MM.1S (cell line): ENCODE measurements around the gene HSPA1A.

ENCODE experiments used
- DNase-seq: peaks from one replicate; pipeline ENCODE4 v3.0.0-alpha.2; 2015
- H2AFZ ChIP-seq: fragments of 300-600 bp; sonication (generic); 2 replicates; pipeline ENCODE4 v1.6.0; 2016; ENCODE audit warnings: antibody characterized with exemption, low read length
- H3F3A ChIP-seq: fragments of 300-600 bp; sonication (generic); 2 replicates; pipeline ENCODE4 v1.6.1; 2016; ENCODE audit warnings: mild to moderate bottlenecking, antibody characterized with exemption, low read length, moderate library complexity, mixed read lengths; ENCODE audit not compliant: insufficient read depth
- H3K27ac ChIP-seq: fragments of 300-600 bp; sonication (generic); 2 replicates; pipeline ENCODE4 v1.5.1; 2016; ENCODE audit warnings: mild to moderate bottlenecking, low read length
- H3K27me3 ChIP-seq: fragments of 300-600 bp; sonication (generic); replicated peaks from 2 replicates; pipeline ENCODE4 v1.6.0; 2016; ENCODE audit warnings: low read length; ENCODE audit not compliant: insufficient read depth
- H3K36me3 ChIP-seq: fragments of 300-600 bp; sonication (generic); replicated peaks from 2 replicates; pipeline ENCODE4 v1.6.1; 2016; ENCODE audit warnings: mild to moderate bottlenecking, low read length, mixed read lengths; ENCODE audit not compliant: insufficient read depth
- H3K4me1 ChIP-seq: fragments of 300-600 bp; sonication (generic); 2 replicates; pipeline ENCODE4 v1.6.1; 2016; ENCODE audit warnings: low read length, mixed read lengths
- H3K4me2 ChIP-seq: fragments of 300-600 bp; sonication (generic); 2 replicates; pipeline ENCODE4 v1.6.0; 2016; ENCODE audit warnings: low read depth, low read length
- H3K4me3 ChIP-seq: fragments of 300-600 bp; sonication (generic); 2 replicates; pipeline ENCODE4 v1.5.1; 2016; ENCODE audit warnings: low read length, mixed read lengths
- H3K79me2 ChIP-seq: fragments of 300-600 bp; sonication (generic); 2 replicates; pipeline ENCODE4 v1.6.1; 2016; ENCODE audit warnings: mixed run types, low read length, mixed read lengths
- H3K9ac ChIP-seq: fragments of 300-600 bp; sonication (generic); 2 replicates; pipeline ENCODE4 v1.6.1; 2016; ENCODE audit warnings: low read length, mixed read lengths
- H3K9me2 ChIP-seq: fragments of 300-600 bp; sonication (generic); replicated peaks from 2 replicates; pipeline ENCODE4 v1.6.1; 2016; ENCODE audit warnings: mild to moderate bottlenecking, low read length, mixed read lengths; ENCODE audit not compliant: insufficient read depth
- H3K9me3 ChIP-seq: fragments of 300-600 bp; sonication (generic); replicated peaks from 2 replicates; pipeline ENCODE4 v1.6.1; 2016; ENCODE audit warnings: mild to moderate bottlenecking, low read length, mixed read lengths; ENCODE audit not compliant: insufficient read depth
- H4K20me1 ChIP-seq: fragments of 300-600 bp; sonication (generic); 2 replicates; pipeline ENCODE4 v1.6.1; 2016; ENCODE audit warnings: mild to moderate bottlenecking, low read length, moderate library complexity, mixed read lengths; ENCODE audit not compliant: insufficient read depth
- EZH2 ChIP-seq: fragments of 300-600 bp; sonication (generic); optimal IDR thresholded peaks from 2 replicates; pipeline ENCODE3; 2017; ENCODE audit warnings: low read depth, mild to moderate bottlenecking, antibody characterized with exemption, low read length, mixed read lengths
- EZH2phosphoT487 ChIP-seq: fragments of 300-600 bp; sonication (generic); IDR thresholded peaks from 2 replicates; pipeline ENCODE4 v1.6.1; 2018; ENCODE audit warnings: antibody characterized with exemption, low read length
- TF ChIP-seq, protein P1 (sequence below): fragments of 300-600 bp; sonication (generic); IDR thresholded peaks from 2 replicates; pipeline ENCODE4 v1.5.1; 2016; ENCODE audit warnings: antibody characterized with exemption, low read length, mixed read lengths

The HSPA1A gene

GRCh38 chr6:31777667-31778050, 37.7 kb upstream of the HSPA1A start:
- TF ChIP-seq EZH2phosphoT487 (no peak), EZH2 (no peak)
- TF ChIP-seq, protein P1, sequence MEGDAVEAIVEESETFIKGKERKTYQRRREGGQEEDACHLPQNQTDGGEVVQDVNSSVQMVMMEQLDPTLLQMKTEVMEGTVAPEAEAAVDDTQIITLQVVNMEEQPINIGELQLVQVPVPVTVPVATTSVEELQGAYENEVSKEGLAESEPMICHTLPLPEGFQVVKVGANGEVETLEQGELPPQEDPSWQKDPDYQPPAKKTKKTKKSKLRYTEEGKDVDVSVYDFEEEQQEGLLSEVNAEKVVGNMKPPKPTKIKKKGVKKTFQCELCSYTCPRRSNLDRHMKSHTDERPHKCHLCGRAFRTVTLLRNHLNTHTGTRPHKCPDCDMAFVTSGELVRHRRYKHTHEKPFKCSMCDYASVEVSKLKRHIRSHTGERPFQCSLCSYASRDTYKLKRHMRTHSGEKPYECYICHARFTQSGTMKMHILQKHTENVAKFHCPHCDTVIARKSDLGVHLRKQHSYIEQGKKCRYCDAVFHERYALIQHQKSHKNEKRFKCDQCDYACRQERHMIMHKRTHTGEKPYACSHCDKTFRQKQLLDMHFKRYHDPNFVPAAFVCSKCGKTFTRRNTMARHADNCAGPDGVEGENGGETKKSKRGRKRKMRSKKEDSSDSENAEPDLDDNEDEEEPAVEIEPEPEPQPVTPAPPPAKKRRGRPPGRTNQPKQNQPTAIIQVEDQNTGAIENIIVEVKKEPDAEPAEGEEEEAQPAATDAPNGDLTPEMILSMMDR, result no peak
- H3K4me3 ChIP-seq, result peak overlapping the region; percentile 39; the same call in 1 of the 2 replicates
- no peaks in the 10 kb centered on the region for H3K9me3 ChIP-seq
- no peak for DNase-seq
- H4K20me1 ChIP-seq, result no peaks in the 10 kb centered on the region
- H3K27ac ChIP-seq, result peak overlapping the region; percentile 96
- H3K4me2 ChIP-seq, result peak overlapping the region; percentile 99
- H3F3A ChIP-seq, result peaks cover 33% of the 10 kb centered on the region
- H2AFZ ChIP-seq, result no peak overlapping the region
- peaks cover 30% of the 10 kb centered on the region for H3K4me1 ChIP-seq
- H3K9ac ChIP-seq, result peak overlapping the region; percentile 93
- no peaks in the 10 kb centered on the region for H3K27me3 ChIP-seq
- H3K36me3 ChIP-seq, result peaks cover 8% of the 10 kb centered on the region; the same call in 1 of the 2 replicates
- no peaks in the 10 kb centered on the region for H3K9me2 ChIP-seq
- peaks cover 37% of the 10 kb centered on the region for H3K79me2 ChIP-seq

- H3K36me3 ChIP-seq, result peaks cover 11% of the 10 kb centered on the region; the same call in 1 of the 2 replicates
- peaks cover 40% of the 10 kb centered on the region for H3K79me2 ChIP-seq
- peaks cover 30% of the 10 kb centered on the region for H3K4me1 ChIP-seq
- peak overlapping the region; percentile 99; the same call in 1 of the 2 replicates for H3K4me2 ChIP-seq
- no peaks in the 10 kb centered on the region for H3K9me2 ChIP-seq
- no peak for DNase-seq
- H3K9me3 ChIP-seq, result no peaks in the 10 kb centered on the region
- TF ChIP-seq, protein P1, result no peak
- TF ChIP-seq EZH2, result no peak
- TF ChIP-seq EZH2phosphoT487, result no peak
- no peaks in the 10 kb centered on the region for H3K27me3 ChIP-seq
- H4K20me1 ChIP-seq, result no peaks in the 10 kb centered on the region
- no peak overlapping the region for H2AFZ ChIP-seq
- peaks cover 33% of the 10 kb centered on the region for H3F3A ChIP-seq
- H3K4me3 ChIP-seq, result no peak overlapping the region
- H3K9ac ChIP-seq, result peak overlapping the region; percentile 93; the same call in 1 of the 2 replicates
- H3K27ac ChIP-seq, result peak overlapping the region; percentile 96
Observed at GRCh38 chr6:31778193-31778592, 37.1 kb upstream of the HSPA1A start.

DNA sequence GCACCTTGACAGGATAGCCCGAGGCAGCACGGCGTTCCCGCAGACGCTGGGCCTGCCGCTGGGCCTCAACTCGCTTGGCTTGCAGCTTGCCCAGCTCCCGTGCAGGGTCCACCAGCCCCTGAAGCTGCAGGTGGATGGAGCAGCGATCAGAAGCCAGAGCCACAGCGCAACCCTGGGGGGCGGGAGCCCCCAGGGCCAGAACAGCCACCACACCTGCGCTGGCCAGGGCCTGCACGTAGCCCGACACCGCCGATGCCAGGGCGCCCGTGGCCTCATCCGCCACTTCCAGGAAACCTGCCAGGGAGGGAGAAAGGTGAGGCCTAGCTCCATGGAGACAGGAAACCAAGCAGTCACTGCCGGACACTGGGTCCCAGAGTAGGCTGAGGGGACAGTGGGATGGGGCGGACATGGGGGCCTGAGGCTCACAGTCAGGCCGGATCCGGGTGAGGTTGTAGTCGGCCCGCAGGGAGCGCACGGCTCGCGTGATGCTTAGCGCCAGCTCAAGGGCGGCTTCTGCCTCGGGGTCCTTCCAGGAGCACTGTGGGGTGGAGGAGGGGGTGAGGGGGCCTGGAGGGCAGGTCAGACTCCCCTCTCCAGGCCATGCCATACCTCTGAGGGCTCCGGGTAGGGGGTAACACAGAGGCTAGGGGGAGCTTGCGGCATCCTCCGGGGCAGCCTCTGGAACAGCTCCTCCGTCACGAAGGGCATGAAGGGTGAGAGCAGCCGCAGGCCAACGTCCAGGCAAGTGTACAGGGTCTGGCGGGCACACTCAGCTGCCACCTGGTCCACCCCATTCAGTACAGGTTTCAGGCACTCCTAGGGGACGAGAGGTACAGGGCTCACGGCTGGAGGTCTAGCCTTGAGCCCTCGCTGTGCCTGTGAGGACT, 36.1 kb upstream of the HSPA1A start:
- peaks cover 33% of the 10 kb centered on the region for H3F3A ChIP-seq

More for the DNA sequence above, 36.1 kb upstream of the HSPA1A start:
- Histone ChIP-seq H3K9ac (no peak overlapping the region), H3K4me1 (peaks cover 30% of the 10 kb centered on the region), H2AFZ (no peak overlapping the region), H3K79me2 (peaks cover 45% of the 10 kb centered on the region), H3K27ac (peak overlapping the region; percentile 96; the same call in 1 of the 2 replicates), H3K27me3 (no peaks in the 10 kb centered on the region), H3K36me3 (peaks cover 13% of the 10 kb centered on the region), H3K9me3 (no peaks in the 10 kb centered on the region), H3K4me3 (no peak overlapping the region), H4K20me1 (no peaks in the 10 kb centered on the region), H3K9me2 (no peaks in the 10 kb centered on the region), H3K4me2 (no peak overlapping the region)
- DNase-seq, result no peak
- TF ChIP-seq EZH2phosphoT487, result no peak
- TF ChIP-seq, protein P1, result no peak
